CD4-positive, alpha-beta T cell treated with Interleukin-15 for 1 hour (primary cell): Measurements from ENCODE around the gene CACNA1H.

Source experiments
- DNase-seq: peaks from one replicate; pipeline ENCODE4 v3.0.0-alpha.2; 2020

CACNA1H gene

GRCh38 chr16:1152651-1153259 is at the start of gene CACNA1H:
Gene CACNA1H (plus strand): TSS chr16:1153106. CDS start chr16:1153738, 632 bp downstream.
- peak; percentile 50 for DNase-seq

GRCh38 chr16:1103636-1103980 is 49.3 kb upstream of the CACNA1H start:
- DNase-seq = no peak

GRCh38 chr16:1105888-1106620 is 46.9 kb upstream of the CACNA1H start:
- DNase-seq = no peak

GRCh38 chr16:1106659-1107058 is 46.2 kb upstream of the CACNA1H start:
- no peak for DNase-seq

- DNase-seq = no peak
Measured at GRCh38 chr16:1107141-1107540, 45.8 kb upstream of the CACNA1H start.

- DNase-seq = no peak
Measured at GRCh38 chr16:1107731-1108130, 45.2 kb upstream of the CACNA1H start.

- no peak for DNase-seq
Measured at GRCh38 chr16:1108299-1109252, 44.3 kb upstream of the CACNA1H start.

GRCh38 chr16:1109648-1110047 is 43.3 kb upstream of the CACNA1H start:
- DNase-seq = no peak

- no peak for DNase-seq
Measured at GRCh38 chr16:1112506-1113184, 40.3 kb upstream of the CACNA1H start.

- DNase-seq = no peak
Measured at GRCh38 chr16:1113489-1113888, 39.4 kb upstream of the CACNA1H start.

GRCh38 chr16:1113889-1114526 is 38.9 kb upstream of the CACNA1H start:
- no peak for DNase-seq

GRCh38 chr16:1116693-1117077 is 36.2 kb upstream of the CACNA1H start:
- no peak for DNase-seq

- DNase-seq = no peak
Measured at GRCh38 chr16:1117176-1117900, 35.6 kb upstream of the CACNA1H start.

GRCh38 chr16:1117926-1118325 is 35.0 kb upstream of the CACNA1H start:
- no peak for DNase-seq

- DNase-seq = no peak
Measured at GRCh38 chr16:1119129-1119528, 33.8 kb upstream of the CACNA1H start.

GRCh38 chr16:1119766-1120576 is 32.9 kb upstream of the CACNA1H start:
- DNase-seq = no peak

- DNase-seq = no peak
Measured at GRCh38 chr16:1120577-1120941, 32.3 kb upstream of the CACNA1H start.

- no peak for DNase-seq
Measured at GRCh38 chr16:1121009-1121408, 31.9 kb upstream of the CACNA1H start.

- DNase-seq = no peak
Measured at GRCh38 chr16:1121601-1122397, 31.1 kb upstream of the CACNA1H start.

- no peak for DNase-seq
Measured at GRCh38 chr16:1122398-1122765, 30.5 kb upstream of the CACNA1H start.
